ENCODE measurements around the gene PPFIA1. TPM values are rescaled to one million over a fixed set of nuclear protein-coding genes. Genes with fewer than 3 reads are reported as not detected.

Gene PPFIA1
- total RNA-seq, 1 experiment from 2014 or later, result 113 TPM

GRCh38 chr11:70322666-70323065 lies 52.2 kb downstream of the PPFIA1 start:
- ChIA-PET CTCF (no interaction called here), POLR2A (ENCODE audit: low non-redundant PET) (no interaction called here)
- H3K27me3 ChIP-seq (replicated peaks; ENCODE audit: insufficient read depth, low read depth, low read length, poor library complexity), result no peaks in the 10 kb centered on the region
- no peak for DNase-seq (ENCODE audit: low spot score)
- intact Hi-C loops (cut with micrococcal nuclease; ENCODE audit: unreplicated experiment), result no loop called here
- TF ChIP-seq EZH2 (IDR thresholded peaks at IDR 0.05; ENCODE audit: borderline replicate concordance, low read depth, low read length, poor library complexity, severe bottlenecking) (no peak), CTCF (conservative IDR thresholded peaks at IDR 0.05; ENCODE audit: low read depth, low read length) (no peak)
- peaks cover 18% of the 10 kb centered on the region for H3K4me1 ChIP-seq (ENCODE audit: insufficient read depth, low read length, poor library complexity, severe bottlenecking)
- H3K9me3 ChIP-seq (ENCODE audit: low read depth, low read length, poor library complexity, severe bottlenecking), result no peaks in the 10 kb centered on the region
- H3K36me3 ChIP-seq (ENCODE audit: insufficient read depth, low read length, poor library complexity, severe bottlenecking), result peaks cover 34% of the 10 kb centered on the region
- BruUV-seq (replicated peaks), result no TSS peak
- H3K4me3 ChIP-seq (ENCODE audit: low read depth, low read length, poor library complexity, severe bottlenecking), result no peak overlapping the region
- H3K27ac ChIP-seq (ENCODE audit: low read depth, low read length, poor library complexity, severe bottlenecking), result no peak overlapping the region

- TF ChIP-seq EZH2 (IDR thresholded peaks at IDR 0.05; ENCODE audit: borderline replicate concordance, low read depth, low read length, poor library complexity, severe bottlenecking) (no peak), CTCF (conservative IDR thresholded peaks at IDR 0.05; ENCODE audit: low read depth, low read length) (no peak)
- no peak for DNase-seq (ENCODE audit: low spot score)
- H3K4me3 ChIP-seq (ENCODE audit: low read depth, low read length, poor library complexity, severe bottlenecking), result no peak overlapping the region
- H3K27ac ChIP-seq (ENCODE audit: low read depth, low read length, poor library complexity, severe bottlenecking), result peak overlapping the region; percentile 47
- peaks cover 18% of the 10 kb centered on the region for H3K4me1 ChIP-seq (ENCODE audit: insufficient read depth, low read length, poor library complexity, severe bottlenecking)
- intact Hi-C loops (cut with micrococcal nuclease; ENCODE audit: unreplicated experiment), result no loop called here
- peaks cover 46% of the 10 kb centered on the region for H3K36me3 ChIP-seq (ENCODE audit: insufficient read depth, low read length, poor library complexity, severe bottlenecking)
- CTCF ChIA-PET, result no interaction called here
- H3K27me3 ChIP-seq (replicated peaks; ENCODE audit: insufficient read depth, low read depth, low read length, poor library complexity), result no peaks in the 10 kb centered on the region
- no TSS peak for BruUV-seq (replicated peaks)
- POLR2A ChIA-PET (ENCODE audit: low non-redundant PET), result no interaction called here
- no peaks in the 10 kb centered on the region for H3K9me3 ChIP-seq (ENCODE audit: low read depth, low read length, poor library complexity, severe bottlenecking)
Observed at GRCh38 chr11:70323806-70324205, 53.3 kb downstream of the PPFIA1 start.

- H3K36me3 ChIP-seq (ENCODE audit: insufficient read depth, low read length, poor library complexity, severe bottlenecking), result peaks cover 50% of the 10 kb centered on the region
- TF ChIP-seq CTCF (conservative IDR thresholded peaks at IDR 0.05; ENCODE audit: low read depth, low read length) (no peak), EZH2 (IDR thresholded peaks at IDR 0.05; ENCODE audit: borderline replicate concordance, low read depth, low read length, poor library complexity, severe bottlenecking) (no peak)
- CTCF ChIA-PET, result no interaction called here
Observed at GRCh38 chr11:70324376-70325115, 54.1 kb downstream of the PPFIA1 start.

More at GRCh38 chr11:70324376-70325115, 54.1 kb downstream of the PPFIA1 start:
- intact Hi-C loops (cut with micrococcal nuclease; ENCODE audit: unreplicated experiment), result no loop called here
- BruUV-seq (replicated peaks), result no TSS peak
- DNase-seq (ENCODE audit: low spot score), result no peak
- no peaks in the 10 kb centered on the region for H3K9me3 ChIP-seq (ENCODE audit: low read depth, low read length, poor library complexity, severe bottlenecking)
- H3K4me1 ChIP-seq (ENCODE audit: insufficient read depth, low read length, poor library complexity, severe bottlenecking), result peaks cover 18% of the 10 kb centered on the region
- no peaks in the 10 kb centered on the region for H3K27me3 ChIP-seq (replicated peaks; ENCODE audit: insufficient read depth, low read depth, low read length, poor library complexity)
- POLR2A ChIA-PET (ENCODE audit: low non-redundant PET), result no interaction called here
- no peak overlapping the region for H3K4me3 ChIP-seq (ENCODE audit: low read depth, low read length, poor library complexity, severe bottlenecking)
- H3K27ac ChIP-seq (ENCODE audit: low read depth, low read length, poor library complexity, severe bottlenecking), result peak overlapping the region; percentile 47

All from A673 (cell line).